ENCODE measurements around the gene TBC1D26. TPM values are rescaled to one million over a fixed set of nuclear protein-coding genes. Genes with fewer than 3 reads are reported as not detected.
"Not testable (repeated sequence)": the region's sequence is repeated elsewhere in the genome, so short reads cannot be mapped to it uniquely, and the experiment has no call there.

The TBC1D26 gene
- total RNA-seq, 4 donors from 2014 or later, result 0.16 TPM; not detected in 3

DNA sequence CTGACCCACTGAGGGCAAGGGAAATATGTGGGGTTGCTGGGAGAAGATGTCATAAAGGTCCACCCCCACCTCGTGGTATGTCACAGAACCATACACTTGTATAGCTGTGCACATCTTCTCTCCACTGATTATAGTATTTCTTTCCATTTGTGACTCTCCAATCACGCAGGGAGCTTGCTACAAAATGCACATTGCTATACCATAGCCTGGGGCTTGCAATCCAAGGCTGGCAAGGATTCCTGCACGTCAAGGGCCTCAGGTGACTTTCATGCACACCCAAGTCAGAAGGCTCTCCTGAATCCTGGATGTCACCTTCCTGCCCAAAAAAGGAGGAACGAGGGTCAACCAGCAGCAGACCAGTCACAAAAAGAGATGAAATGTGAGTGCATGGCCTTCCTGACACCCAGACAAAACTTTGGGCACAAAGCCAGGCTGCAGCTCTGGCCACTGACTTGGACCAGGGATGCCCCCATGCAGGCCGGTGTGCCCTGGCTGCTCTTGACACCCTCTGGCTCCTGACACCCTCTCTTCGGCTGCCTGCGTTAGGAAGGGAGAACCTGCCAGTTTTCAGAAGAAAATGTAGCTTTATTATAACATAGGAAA, 12.1 kb downstream of the TBC1D26 start:
- no peak overlapping the region for H3K4me3 ChIP-seq
- no peaks in the 10 kb centered on the region for H3K9me3 ChIP-seq
- H3K27me3 ChIP-seq, result no peaks in the 10 kb centered on the region
- H3K4me1 ChIP-seq, result no peaks in the 10 kb centered on the region
- H3K27ac ChIP-seq, result no peak overlapping the region
- in situ Hi-C loops (cut with MboI; ENCODE audit: low pct_ligation_motif_present in 1 of 4, low pct_unique_long_range_greater_than_20kb in 1 of 4, low sequenced_read_pairs in 3 of 4), result no loop called here
- intact Hi-C loops (cut with DNase I; ENCODE audit: low total_unique reads), result no loop called here
- WGBS, 2 donors (ENCODE audit: low coverage in 1 of 2), result 74% methylated on average over 7 of the region's 7 CpGs; no CpG with 5 or more reads in 1 of the 2 donors
- no peak for DNase-seq
- H3K36me3 ChIP-seq, result no peaks in the 10 kb centered on the region
- no peak for TF ChIP-seq POLR2AphosphoS5 (IDR thresholded peaks at IDR 0.05)
- TF ChIP-seq, protein P1, sequence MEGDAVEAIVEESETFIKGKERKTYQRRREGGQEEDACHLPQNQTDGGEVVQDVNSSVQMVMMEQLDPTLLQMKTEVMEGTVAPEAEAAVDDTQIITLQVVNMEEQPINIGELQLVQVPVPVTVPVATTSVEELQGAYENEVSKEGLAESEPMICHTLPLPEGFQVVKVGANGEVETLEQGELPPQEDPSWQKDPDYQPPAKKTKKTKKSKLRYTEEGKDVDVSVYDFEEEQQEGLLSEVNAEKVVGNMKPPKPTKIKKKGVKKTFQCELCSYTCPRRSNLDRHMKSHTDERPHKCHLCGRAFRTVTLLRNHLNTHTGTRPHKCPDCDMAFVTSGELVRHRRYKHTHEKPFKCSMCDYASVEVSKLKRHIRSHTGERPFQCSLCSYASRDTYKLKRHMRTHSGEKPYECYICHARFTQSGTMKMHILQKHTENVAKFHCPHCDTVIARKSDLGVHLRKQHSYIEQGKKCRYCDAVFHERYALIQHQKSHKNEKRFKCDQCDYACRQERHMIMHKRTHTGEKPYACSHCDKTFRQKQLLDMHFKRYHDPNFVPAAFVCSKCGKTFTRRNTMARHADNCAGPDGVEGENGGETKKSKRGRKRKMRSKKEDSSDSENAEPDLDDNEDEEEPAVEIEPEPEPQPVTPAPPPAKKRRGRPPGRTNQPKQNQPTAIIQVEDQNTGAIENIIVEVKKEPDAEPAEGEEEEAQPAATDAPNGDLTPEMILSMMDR (IDR thresholded peaks at IDR 0.05), result no peak
- no peak for TF ChIP-seq POLR2A (IDR thresholded peaks at IDR 0.05)
- TF ChIP-seq EP300 (IDR thresholded peaks at IDR 0.05; ENCODE audit: low read depth), result no peak

DNA sequence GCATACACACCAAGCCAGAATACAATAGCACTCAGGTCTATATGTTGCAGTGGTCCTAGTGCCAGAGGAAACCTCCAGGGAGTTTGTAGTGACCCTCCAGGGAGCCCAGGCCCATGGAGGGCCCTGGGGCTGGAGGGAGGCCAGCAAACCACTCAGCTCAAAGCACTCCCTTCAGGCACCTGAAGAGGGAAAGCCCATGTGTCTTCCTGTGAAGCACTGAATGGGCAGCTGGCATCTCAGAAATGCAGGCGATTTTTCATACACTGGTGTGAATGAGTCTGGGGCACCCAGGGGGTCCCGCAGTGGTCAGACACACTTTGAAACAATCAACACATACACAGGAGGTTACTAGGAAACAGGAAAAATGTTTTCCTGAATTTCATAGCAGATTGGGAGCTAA, 12.8 kb downstream of the TBC1D26 start:
- WGBS, 2 donors (ENCODE audit: low coverage in 1 of 2), result 73% methylated on average over 2 of the region's 2 CpGs; no CpG with 5 or more reads in 1 of the 2 donors
- intact Hi-C loops (cut with DNase I; ENCODE audit: low total_unique reads), result no loop called here
- Histone ChIP-seq H3K36me3 (no peaks in the 10 kb centered on the region), H3K27ac (no peak overlapping the region), H3K27me3 (no peaks in the 10 kb centered on the region), H3K4me1 (no peaks in the 10 kb centered on the region), H3K9me3 (no peaks in the 10 kb centered on the region), H3K4me3 (no peak overlapping the region)
- TF ChIP-seq POLR2A (IDR thresholded peaks at IDR 0.05) (no peak), POLR2AphosphoS5 (IDR thresholded peaks at IDR 0.05) (no peak), EP300 (IDR thresholded peaks at IDR 0.05; ENCODE audit: low read depth) (no peak)
- TF ChIP-seq, protein P1 (IDR thresholded peaks at IDR 0.05), result no peak
- no peak for DNase-seq
- in situ Hi-C loops (cut with MboI; ENCODE audit: low pct_ligation_motif_present in 1 of 4, low pct_unique_long_range_greater_than_20kb in 1 of 4, low sequenced_read_pairs in 3 of 4), result no loop called here

DNA sequence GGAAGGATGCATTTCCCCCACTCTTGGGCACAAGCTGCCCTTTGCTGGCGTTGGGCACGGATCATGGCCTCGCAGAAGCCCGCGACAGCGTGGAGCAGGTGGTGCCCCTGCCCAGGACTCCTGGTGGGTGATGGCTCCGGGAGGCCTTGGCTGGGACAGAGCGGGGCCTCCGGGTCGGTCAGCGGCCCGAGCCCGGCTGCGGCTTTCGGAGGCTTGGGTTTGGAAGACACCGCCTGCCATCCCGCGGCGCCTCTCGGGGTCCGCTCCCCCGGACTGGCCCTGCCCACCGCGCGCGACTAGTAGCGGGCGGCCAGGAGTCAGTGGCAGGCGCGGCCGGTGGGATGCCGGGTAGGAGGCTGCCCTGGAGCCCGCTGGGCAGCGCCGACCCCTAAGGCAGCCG, 17.3 kb downstream of the TBC1D26 start:
- H3K27me3 ChIP-seq; H3K4me3 ChIP-seq; H3K9me3 ChIP-seq; H3K27ac ChIP-seq; H3K4me1 ChIP-seq; intact Hi-C loops (cut with DNase I; ENCODE audit: low total_unique reads); DNase-seq; in situ Hi-C loops (cut with MboI; ENCODE audit: low pct_ligation_motif_present in 1 of 4, low pct_unique_long_range_greater_than_20kb in 1 of 4, low sequenced_read_pairs in 3 of 4); H3K36me3 ChIP-seq: not testable (repeated sequence)
- no CpG with 5 or more reads among the region's 36 CpGs for WGBS, 2 donors (ENCODE audit: low coverage in 1 of 2)

DNA sequence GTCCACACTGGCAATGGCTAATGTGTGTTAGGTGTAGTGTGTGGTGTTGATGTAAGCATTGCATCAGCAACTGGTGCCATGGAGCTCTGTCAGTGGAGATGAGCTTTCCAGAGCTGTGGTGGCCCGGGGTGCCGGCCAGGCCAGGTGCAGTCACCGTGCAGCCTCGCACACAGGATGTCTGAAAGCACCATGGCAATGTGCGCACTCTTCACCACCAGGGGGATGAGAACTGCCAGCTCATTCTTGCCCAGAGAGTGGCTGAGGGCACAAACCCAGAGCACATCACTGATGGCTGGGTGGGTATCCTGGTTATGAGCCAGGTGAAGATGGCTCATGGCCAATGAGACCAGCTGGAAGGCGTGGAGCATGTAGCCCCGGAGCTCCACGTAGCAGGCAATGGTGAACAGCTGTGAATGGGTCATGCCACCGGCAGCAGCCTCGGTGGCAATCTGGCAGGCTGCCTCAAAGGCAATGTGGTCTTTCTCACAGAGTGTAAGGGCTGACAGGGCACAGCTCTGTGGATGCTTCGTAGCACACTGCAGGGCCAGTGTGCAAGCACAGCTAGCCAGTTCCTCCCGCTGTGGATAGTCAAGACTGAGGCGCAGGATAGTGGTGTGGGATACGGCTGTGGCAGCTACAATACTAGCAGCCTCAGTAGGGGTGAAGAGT, 36.9 kb downstream of the TBC1D26 start:
- H3K9me3 ChIP-seq; H3K27ac ChIP-seq; in situ Hi-C loops (cut with MboI; ENCODE audit: low pct_ligation_motif_present in 1 of 4, low pct_unique_long_range_greater_than_20kb in 1 of 4, low sequenced_read_pairs in 3 of 4); H3K27me3 ChIP-seq; DNase-seq; H3K4me3 ChIP-seq; H3K36me3 ChIP-seq; intact Hi-C loops (cut with DNase I; ENCODE audit: low total_unique reads); H3K4me1 ChIP-seq: not testable (repeated sequence)
- 90% methylated on average over 2 of the region's 14 CpGs; no CpG with 5 or more reads in 1 of the 2 donors for WGBS, 2 donors (ENCODE audit: low coverage in 1 of 2)

DNA sequence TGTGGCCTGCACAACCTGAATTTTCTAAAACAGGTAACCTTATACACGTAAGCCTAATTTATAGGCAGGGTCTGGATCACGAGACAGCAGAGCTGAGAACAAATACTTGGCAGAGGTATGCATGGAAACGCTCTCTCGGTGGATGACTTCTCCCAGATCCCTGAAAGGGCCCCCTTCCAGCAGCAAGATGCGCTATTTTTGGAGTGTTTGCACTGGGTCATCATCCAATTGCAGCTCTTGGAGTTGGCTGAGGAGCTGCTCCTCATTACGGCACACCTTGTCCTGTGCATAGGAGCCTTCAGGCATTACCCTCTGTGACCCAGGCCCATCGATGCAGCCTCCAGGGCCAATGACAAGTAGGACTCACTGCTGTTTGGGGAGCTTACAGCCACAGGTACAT, 38.6 kb downstream of the TBC1D26 start:
- not testable (repeated sequence) for DNase-seq, H3K27me3 ChIP-seq

More for the DNA sequence above, 38.6 kb downstream of the TBC1D26 start:
- intact Hi-C loops (cut with DNase I; ENCODE audit: low total_unique reads); H3K36me3 ChIP-seq; H3K4me3 ChIP-seq; in situ Hi-C loops (cut with MboI; ENCODE audit: low pct_ligation_motif_present in 1 of 4, low pct_unique_long_range_greater_than_20kb in 1 of 4, low sequenced_read_pairs in 3 of 4); H3K27ac ChIP-seq; H3K9me3 ChIP-seq; H3K4me1 ChIP-seq: not testable (repeated sequence)
- 78% methylated on average over 6 of the region's 7 CpGs; no CpG with 5 or more reads in 1 of the 2 donors for WGBS, 2 donors (ENCODE audit: low coverage in 1 of 2)
